Measurements from ENCODE around the gene MAZ.

The MAZ gene

DNA sequence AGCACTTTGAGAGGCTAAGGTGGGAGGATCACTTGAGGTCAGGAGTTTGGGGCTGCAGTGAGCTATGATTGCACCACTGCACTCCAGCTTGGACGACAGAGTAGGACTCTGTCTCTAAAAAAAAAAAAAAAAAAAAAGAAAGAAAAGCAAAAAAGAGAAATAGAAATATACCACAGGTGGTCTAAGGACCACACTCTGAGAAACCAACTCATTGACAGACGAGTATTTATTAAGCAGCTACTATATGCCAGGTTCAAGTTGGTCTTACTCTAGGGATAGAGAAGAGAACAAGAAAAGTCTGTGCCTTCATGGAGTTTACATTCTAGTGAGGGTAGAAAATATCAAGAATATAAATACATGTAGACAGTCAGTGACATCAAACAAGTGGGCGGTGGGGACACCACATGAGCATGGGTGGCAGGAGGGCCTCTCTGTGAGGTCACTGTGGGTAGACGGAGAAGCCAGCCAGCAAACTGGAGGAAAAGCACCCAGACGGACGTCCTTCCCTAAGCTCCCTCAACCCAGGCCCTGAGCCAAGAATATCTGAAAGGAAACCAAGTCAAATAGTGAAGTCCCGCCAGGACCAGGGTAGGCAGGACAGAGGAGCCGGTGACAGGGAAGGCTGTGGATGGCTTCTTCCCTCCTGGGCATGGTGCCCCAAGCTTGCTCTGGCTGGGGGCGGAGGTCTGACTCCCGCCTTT is 52.0 kb downstream of the MAZ start:
- DNase-seq, result no peak

DNA sequence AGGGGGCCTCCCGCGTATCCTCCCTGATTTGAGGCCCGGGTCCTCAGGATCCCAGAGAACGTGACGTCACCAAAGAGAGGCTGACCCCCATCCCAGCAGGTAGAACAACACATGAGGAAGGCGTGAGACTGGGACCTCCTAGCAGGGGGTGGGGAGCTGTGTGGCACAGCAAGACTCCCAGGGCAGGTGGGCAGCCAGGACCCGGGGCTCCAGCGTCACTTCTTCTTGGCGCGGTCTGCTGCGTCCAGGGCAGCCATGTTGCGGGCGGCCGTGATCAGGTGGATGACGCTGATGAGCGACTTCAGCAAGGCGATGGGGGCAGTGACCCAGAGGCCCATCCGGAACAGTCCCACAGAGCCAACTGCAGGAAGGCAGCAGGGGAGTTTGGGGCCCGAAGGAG is 52.6 kb downstream of the MAZ start:
- no peak for DNase-seq

DNA sequence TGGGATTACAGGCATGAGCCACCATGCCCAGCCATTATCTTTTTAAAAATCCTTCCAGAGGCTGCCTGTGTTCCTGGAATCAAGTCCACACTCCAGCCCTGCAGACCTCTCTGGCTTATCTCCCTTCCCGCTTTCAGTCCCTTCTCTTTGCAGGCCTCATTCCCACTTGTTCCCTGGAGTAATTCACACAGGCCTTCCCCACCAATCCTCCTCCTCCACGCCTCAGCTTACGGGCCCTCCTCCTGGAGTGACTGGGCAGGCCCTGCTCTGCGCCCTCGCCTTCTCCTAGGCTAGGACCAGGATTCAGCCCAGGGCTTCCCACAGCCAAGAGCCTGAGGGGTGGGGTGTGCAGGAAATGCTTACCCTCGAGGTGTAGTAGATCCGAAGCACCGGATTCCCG is 53.9 kb downstream of the MAZ start:
- DNase-seq, result no peak

Data from RPMI8226 (cell line).